NB4 (cell line): ENCODE measurements around the gene CFAP46.

ENCODE experiments used
- MAX ChIP-seq: IDR thresholded peaks from 2 replicates; pipeline ENCODE4 v1.6.1; 2011; ENCODE audit warnings: low read depth, low read length
- POLR2A ChIP-seq: IDR thresholded peaks from 2 replicates; pipeline ENCODE4 v1.6.1; 2011; ENCODE audit warnings: mild to moderate bottlenecking; ENCODE audit not compliant: insufficient read length; ENCODE audit errors: extremely low read depth
- TF ChIP-seq, protein P1 (sequence below): IDR thresholded peaks from one replicate; pipeline ENCODE4 v1.5.1; 2012; ENCODE audit warnings: low read depth, low read length

DNA sequence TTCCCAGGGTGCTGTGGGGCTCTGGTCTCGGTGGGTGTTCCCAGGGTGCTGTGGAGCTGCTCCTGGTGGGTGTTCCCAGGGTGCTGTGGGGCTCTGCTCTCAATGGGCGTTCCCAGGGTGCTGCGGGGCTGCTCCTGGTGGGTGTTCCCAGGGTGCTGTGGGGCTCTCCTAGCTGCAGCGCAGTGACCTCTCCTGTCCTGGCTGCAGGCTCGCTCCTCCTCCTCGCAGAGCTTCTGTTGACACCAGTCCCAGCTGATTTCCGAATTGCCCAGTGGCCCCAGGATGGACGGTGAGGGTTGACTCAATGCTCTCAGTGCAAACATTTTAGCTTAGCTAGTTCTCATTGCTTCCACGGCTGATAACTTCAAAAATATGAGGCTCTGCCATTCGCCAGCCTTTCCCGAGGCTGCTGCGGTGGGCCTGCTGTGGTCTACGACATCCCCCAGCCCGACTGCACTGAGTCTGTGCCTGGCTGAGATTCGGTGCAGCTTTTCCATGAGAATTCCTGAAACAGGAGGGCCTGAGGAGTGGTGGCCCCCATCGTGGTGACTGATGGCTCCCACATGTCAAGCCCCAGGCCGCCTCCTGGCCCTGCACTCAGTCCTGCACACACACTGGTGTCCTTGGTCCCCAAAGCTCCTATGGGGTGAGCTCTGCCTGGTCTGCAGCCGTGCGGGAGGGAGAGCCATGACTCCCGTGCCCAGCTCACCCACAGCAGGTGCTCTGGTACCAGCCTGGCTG, 98.1 kb downstream of the CFAP46 start:
- no peak for TF ChIP-seq MAX
- TF ChIP-seq, protein P1, sequence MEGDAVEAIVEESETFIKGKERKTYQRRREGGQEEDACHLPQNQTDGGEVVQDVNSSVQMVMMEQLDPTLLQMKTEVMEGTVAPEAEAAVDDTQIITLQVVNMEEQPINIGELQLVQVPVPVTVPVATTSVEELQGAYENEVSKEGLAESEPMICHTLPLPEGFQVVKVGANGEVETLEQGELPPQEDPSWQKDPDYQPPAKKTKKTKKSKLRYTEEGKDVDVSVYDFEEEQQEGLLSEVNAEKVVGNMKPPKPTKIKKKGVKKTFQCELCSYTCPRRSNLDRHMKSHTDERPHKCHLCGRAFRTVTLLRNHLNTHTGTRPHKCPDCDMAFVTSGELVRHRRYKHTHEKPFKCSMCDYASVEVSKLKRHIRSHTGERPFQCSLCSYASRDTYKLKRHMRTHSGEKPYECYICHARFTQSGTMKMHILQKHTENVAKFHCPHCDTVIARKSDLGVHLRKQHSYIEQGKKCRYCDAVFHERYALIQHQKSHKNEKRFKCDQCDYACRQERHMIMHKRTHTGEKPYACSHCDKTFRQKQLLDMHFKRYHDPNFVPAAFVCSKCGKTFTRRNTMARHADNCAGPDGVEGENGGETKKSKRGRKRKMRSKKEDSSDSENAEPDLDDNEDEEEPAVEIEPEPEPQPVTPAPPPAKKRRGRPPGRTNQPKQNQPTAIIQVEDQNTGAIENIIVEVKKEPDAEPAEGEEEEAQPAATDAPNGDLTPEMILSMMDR = no peak
- TF ChIP-seq POLR2A = no peak
